Breast epithelium (tissue), 4 donors: ENCODE results near the gene TSC1. TPM values are rescaled to one million over a fixed set of nuclear protein-coding genes. Genes with fewer than 3 reads are reported as not detected.

ENCODE experiments used
- DNase-seq, 2 donors: peaks; one replicate each; pipeline ENCODE4 v3.0.0-alpha.2; 2019; ENCODE audit warnings: low spot score in 2 of 2
- H3K27ac ChIP-seq, 2 donors: fragments of 200-600 bp; sonication (generic) in 1 of 2; one replicate each; pipeline ENCODE4 v1.5.1; 2016 to 2019; ENCODE audit warnings: mild to moderate bottlenecking in 1 of 2
- H3K27me3 ChIP-seq, 2 donors: fragments of 200-600 bp; sonication (generic) in 1 of 2; one replicate each; pipeline versions ENCODE4 v1.5.1 to v1.6.0; 2017 to 2019; ENCODE audit warnings: control low read depth in 1 of 2, mild to moderate bottlenecking in 1 of 2
- H3K36me3 ChIP-seq: fragments of 200-600 bp; one replicate; pipeline ENCODE4 v1.5.1; 2019
- H3K4me1 ChIP-seq, 2 donors: fragments of 200-600 bp; sonication (generic); one replicate each; pipeline ENCODE4 v1.5.1; 2016 to 2019; ENCODE audit warnings: control low read depth in 1 of 2
- H3K4me3 ChIP-seq, 3 donors: fragments of 200-600 bp; sonication (generic); 1 replicate in 2 of 3; 2 replicates in 1 of 3; pipeline ENCODE4 v1.5.1; 2016 to 2019; ENCODE audit warnings: mild to moderate bottlenecking in 3 of 3, moderate library complexity in 2 of 3
- H3K9me3 ChIP-seq, 2 donors: fragments of 200-600 bp; sonication (generic) in 1 of 2; one replicate each; pipeline ENCODE4 v1.5.1; 2016 to 2019; ENCODE audit warnings: control low read depth in 1 of 2
- POLR2A ChIP-seq: fragments of 450-650 bp; IDR thresholded peaks from one replicate; pipeline ENCODE4 v1.6.1; 2016; ENCODE audit warnings: antibody characterized with exemption, mild to moderate bottlenecking, moderate library complexity
- POLR2AphosphoS5 ChIP-seq, 3 donors: sonication (generic); formaldehyde crosslinking; IDR thresholded peaks; one replicate each; pipeline ENCODE4 v1.6.1; 2017; ENCODE audit warnings: antibody characterized with exemption in 3 of 3
- intact Hi-C: fragments of 100-400 bp; cut with DNase I; formaldehyde crosslinking; loops from one replicate; pipeline ENCODE4 v1.15.1; 2023; ENCODE audit warnings: low total_unique reads
- total RNA-seq, 3 donors: library from RNA; depleted of rRNA; stranded (reverse); fragments of >200 nt; gene quantifications; one replicate each; pipeline ENCODE4 v1.1.0, GENCODE V29; 2016
- TF ChIP-seq, protein P1 (sequence below), 3 donors: fragments of 450-650 bp; IDR thresholded peaks; one replicate each; pipeline ENCODE4 v1.5.1; 2016 to 2017; ENCODE audit warnings: antibody characterized with exemption in 3 of 3, mild to moderate bottlenecking in 3 of 3, moderate library complexity in 3 of 3

The TSC1 gene
- total RNA-seq, 3 donors from 2014 or later = 38.1 to 61.9 (median 48.2) TPM

GRCh38 chr9:132853482-132853881 lies 90.9 kb downstream of the TSC1 start:
- Histone ChIP-seq H3K27ac (no peak overlapping the region), H3K36me3 (no peaks in the 10 kb centered on the region), H3K4me1 (no peaks in the 10 kb centered on the region), H3K4me3 (no peak overlapping the region), H3K27me3 (no peaks in the 10 kb centered on the region), H3K9me3 (no peaks in the 10 kb centered on the region)
- DNase-seq = no peak
- TF ChIP-seq POLR2A = no peak
- TF ChIP-seq, protein P1, sequence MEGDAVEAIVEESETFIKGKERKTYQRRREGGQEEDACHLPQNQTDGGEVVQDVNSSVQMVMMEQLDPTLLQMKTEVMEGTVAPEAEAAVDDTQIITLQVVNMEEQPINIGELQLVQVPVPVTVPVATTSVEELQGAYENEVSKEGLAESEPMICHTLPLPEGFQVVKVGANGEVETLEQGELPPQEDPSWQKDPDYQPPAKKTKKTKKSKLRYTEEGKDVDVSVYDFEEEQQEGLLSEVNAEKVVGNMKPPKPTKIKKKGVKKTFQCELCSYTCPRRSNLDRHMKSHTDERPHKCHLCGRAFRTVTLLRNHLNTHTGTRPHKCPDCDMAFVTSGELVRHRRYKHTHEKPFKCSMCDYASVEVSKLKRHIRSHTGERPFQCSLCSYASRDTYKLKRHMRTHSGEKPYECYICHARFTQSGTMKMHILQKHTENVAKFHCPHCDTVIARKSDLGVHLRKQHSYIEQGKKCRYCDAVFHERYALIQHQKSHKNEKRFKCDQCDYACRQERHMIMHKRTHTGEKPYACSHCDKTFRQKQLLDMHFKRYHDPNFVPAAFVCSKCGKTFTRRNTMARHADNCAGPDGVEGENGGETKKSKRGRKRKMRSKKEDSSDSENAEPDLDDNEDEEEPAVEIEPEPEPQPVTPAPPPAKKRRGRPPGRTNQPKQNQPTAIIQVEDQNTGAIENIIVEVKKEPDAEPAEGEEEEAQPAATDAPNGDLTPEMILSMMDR (IDR thresholded peaks at IDR 0.05) = no peak
- no peak for TF ChIP-seq POLR2AphosphoS5 (IDR thresholded peaks at IDR 0.05)
- intact Hi-C loops = no loop called here

- Histone ChIP-seq H3K27ac (no peak overlapping the region), H3K27me3 (no peaks in the 10 kb centered on the region), H3K4me3 (no peak overlapping the region), H3K4me1 (no peaks in the 10 kb centered on the region), H3K9me3 (no peaks in the 10 kb centered on the region), H3K36me3 (no peaks in the 10 kb centered on the region)
- TF ChIP-seq POLR2A = no peak
- no peak for TF ChIP-seq POLR2AphosphoS5 (IDR thresholded peaks at IDR 0.05)
- TF ChIP-seq, protein P1 (IDR thresholded peaks at IDR 0.05) = no peak
- intact Hi-C loops = no loop called here
- no peak for DNase-seq
Measured at GRCh38 chr9:132849185-132849706, 95.2 kb downstream of the TSC1 start.

DNA sequence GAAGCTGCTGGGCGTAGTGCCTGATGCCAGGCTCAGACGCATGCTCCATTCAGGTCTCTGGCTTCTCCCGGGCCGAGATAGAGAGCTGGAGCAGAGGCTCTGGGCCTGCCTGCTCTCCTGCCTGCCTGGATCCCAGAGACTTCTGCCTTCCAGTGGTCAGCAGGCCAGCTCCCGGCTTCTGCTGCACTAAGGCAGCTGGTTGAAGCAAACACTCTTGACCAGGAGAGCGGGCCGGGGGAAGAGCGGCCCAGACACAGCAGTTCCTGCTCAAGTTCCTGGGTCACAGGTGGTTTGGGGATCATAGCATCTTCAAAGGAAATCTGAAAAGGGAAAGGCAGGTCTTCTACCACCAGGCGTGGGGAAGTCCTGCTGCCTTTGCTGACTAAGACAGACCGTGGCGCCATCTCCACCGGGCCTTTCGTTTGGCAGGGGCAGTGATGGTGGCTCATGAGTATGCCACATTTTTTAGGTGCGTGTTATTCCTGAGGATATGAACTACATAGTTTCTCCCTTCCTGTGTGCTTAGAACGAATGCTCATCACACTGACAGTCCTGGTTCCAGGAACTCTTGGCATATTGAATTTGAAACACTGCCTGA lies 97.4 kb downstream of the TSC1 start:
- no peaks in the 10 kb centered on the region for H3K4me1 ChIP-seq
- H3K36me3 ChIP-seq = no peaks in the 10 kb centered on the region
- H3K9me3 ChIP-seq = no peaks in the 10 kb centered on the region
- DNase-seq = no peak
- H3K27me3 ChIP-seq = no peaks in the 10 kb centered on the region
- TF ChIP-seq, protein P1 (IDR thresholded peaks at IDR 0.05) = no peak
- TF ChIP-seq POLR2A (no peak), POLR2AphosphoS5 (IDR thresholded peaks at IDR 0.05) (no peak)
- intact Hi-C loops = no loop called here
- no peak overlapping the region for H3K27ac ChIP-seq
- H3K4me3 ChIP-seq = no peak overlapping the region

DNA sequence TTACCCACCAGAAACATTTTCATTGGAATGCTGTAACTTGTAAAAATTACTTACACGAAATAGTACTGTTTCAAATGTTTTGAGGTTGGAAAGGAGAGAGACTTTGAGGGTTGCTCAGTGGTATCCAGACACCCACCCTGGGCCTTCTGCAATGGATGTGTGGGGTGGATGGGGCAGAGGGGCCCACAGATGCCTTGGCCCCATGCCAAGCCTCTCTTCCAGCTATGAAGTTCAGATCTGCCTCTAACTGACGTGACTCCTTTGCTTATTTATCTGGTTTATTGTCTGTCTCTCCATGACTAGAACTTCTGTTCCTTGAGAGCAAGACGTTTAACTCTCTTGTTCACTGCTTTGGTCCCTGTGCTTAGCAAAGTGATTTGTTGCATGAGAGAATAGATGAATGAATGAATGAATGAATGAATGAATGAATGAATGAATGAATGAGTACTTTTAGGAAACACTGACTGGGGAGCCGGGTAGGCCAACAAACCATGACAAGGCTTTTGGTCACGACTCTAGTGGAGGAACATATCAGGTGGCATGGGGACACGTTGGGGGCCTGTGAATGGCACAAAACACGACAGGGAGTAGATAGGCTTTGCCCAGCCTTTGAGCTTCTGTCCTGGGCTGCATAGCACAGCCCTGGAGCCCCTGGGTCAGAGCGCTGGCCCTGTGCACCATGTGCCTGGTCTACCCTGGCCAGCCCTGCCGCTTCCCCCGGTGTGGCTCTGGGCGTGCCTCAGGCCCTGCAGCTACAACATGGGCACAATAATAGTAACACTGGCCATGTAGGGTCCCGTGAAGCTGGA lies 98.1 kb downstream of the TSC1 start:
- H3K4me1 ChIP-seq = no peaks in the 10 kb centered on the region
- no peak for TF ChIP-seq POLR2AphosphoS5 (IDR thresholded peaks at IDR 0.05)
- TF ChIP-seq, protein P1 (IDR thresholded peaks at IDR 0.05) = no peak
- TF ChIP-seq POLR2A = no peak
- intact Hi-C loops = no loop called here
- H3K9me3 ChIP-seq = no peaks in the 10 kb centered on the region
- H3K4me3 ChIP-seq = no peak overlapping the region
- DNase-seq = no peak
- no peaks in the 10 kb centered on the region for H3K36me3 ChIP-seq
- no peak overlapping the region for H3K27ac ChIP-seq
- H3K27me3 ChIP-seq = no peaks in the 10 kb centered on the region
